HUES48 (cell line): ENCODE data around the gene GRB10.

Experiments
- H3K27ac ChIP-seq: one replicate; pipeline ENCODE4 v1.7.0; 2013; ENCODE audit warnings: low read depth, low read length, inconsistent platforms
- H3K27me3 ChIP-seq: 2 replicates; pipeline ENCODE4 v1.6.1; 2013; ENCODE audit warnings: mild to moderate bottlenecking, low read length; ENCODE audit not compliant: control insufficient read depth, insufficient read depth
- H3K36me3 ChIP-seq: 2 replicates; pipeline ENCODE4 v1.6.1; 2013; ENCODE audit warnings: low read length; ENCODE audit not compliant: control insufficient read depth, insufficient read depth
- H3K4me1 ChIP-seq: 2 replicates; pipeline ENCODE4 v1.6.1; 2013; ENCODE audit warnings: mild to moderate bottlenecking, low read length; ENCODE audit not compliant: control insufficient read depth, insufficient read depth
- H3K4me3 ChIP-seq: 2 replicates; pipeline ENCODE4 v1.5.1; 2013; ENCODE audit warnings: mild to moderate bottlenecking, low read depth, low read length
- H3K9ac ChIP-seq: 2 replicates; pipeline ENCODE4 v1.6.1; 2013; ENCODE audit warnings: mild to moderate bottlenecking, low read depth, low read length, moderate library complexity
- H3K9me3 ChIP-seq: 2 replicates; pipeline ENCODE4 v1.6.1; 2013; ENCODE audit warnings: low read length; ENCODE audit not compliant: control insufficient read depth, insufficient read depth

Gene GRB10

GRCh38 chr7:50803359-50804337 lies 21.0 kb upstream of the GRB10 start:
- no peaks in the 10 kb centered on the region for H3K36me3 ChIP-seq
- no peak overlapping the region for H3K27ac ChIP-seq
- H3K9ac ChIP-seq = no peak overlapping the region
- no peaks in the 10 kb centered on the region for H3K27me3 ChIP-seq
- no peaks in the 10 kb centered on the region for H3K9me3 ChIP-seq
- H3K4me1 ChIP-seq = peaks cover 6% of the 10 kb centered on the region; the same call in 1 of the 2 replicates
- no peak overlapping the region for H3K4me3 ChIP-seq

- Histone ChIP-seq H3K4me3 (no peak overlapping the region), H3K9me3 (no peaks in the 10 kb centered on the region), H3K9ac (no peak overlapping the region), H3K36me3 (no peaks in the 10 kb centered on the region), H3K27ac (no peak overlapping the region), H3K4me1 (peaks cover 6% of the 10 kb centered on the region; the same call in 1 of the 2 replicates), H3K27me3 (no peaks in the 10 kb centered on the region)
These were observed 19.2 kb upstream of the GRB10 start for GRCh38 chr7:50801907-50802306.

GRCh38 chr7:50799873-50800272 lies 17.2 kb upstream of the GRB10 start:
- Histone ChIP-seq H3K36me3 (no peaks in the 10 kb centered on the region), H3K4me1 (peaks cover 6% of the 10 kb centered on the region; the same call in 1 of the 2 replicates), H3K27ac (no peak overlapping the region), H3K27me3 (peaks cover 13% of the 10 kb centered on the region), H3K4me3 (no peak overlapping the region), H3K9ac (no peak overlapping the region), H3K9me3 (no peaks in the 10 kb centered on the region)

GRCh38 chr7:50798126-50798525 lies 15.4 kb upstream of the GRB10 start:
- peaks cover 7% of the 10 kb centered on the region for H3K4me1 ChIP-seq
- no peak overlapping the region for H3K4me3 ChIP-seq
- H3K9me3 ChIP-seq = no peaks in the 10 kb centered on the region
- H3K27ac ChIP-seq = no peak overlapping the region
- H3K27me3 ChIP-seq = peaks cover 27% of the 10 kb centered on the region
- no peak overlapping the region for H3K9ac ChIP-seq
- H3K36me3 ChIP-seq = no peaks in the 10 kb centered on the region

- peaks cover 27% of the 10 kb centered on the region for H3K27me3 ChIP-seq
- H3K27ac ChIP-seq = no peak overlapping the region
- no peak overlapping the region for H3K9ac ChIP-seq
- peaks cover 17% of the 10 kb centered on the region for H3K4me1 ChIP-seq
- H3K9me3 ChIP-seq = no peaks in the 10 kb centered on the region
- H3K36me3 ChIP-seq = no peaks in the 10 kb centered on the region
- H3K4me3 ChIP-seq = no peak overlapping the region
These were observed 13.1 kb upstream of the GRB10 start for GRCh38 chr7:50795831-50796230.

GRCh38 chr7:50795253-50795652 lies 12.6 kb upstream of the GRB10 start:
- H3K4me3 ChIP-seq = no peak overlapping the region
- peaks cover 23% of the 10 kb centered on the region for H3K4me1 ChIP-seq
- H3K9ac ChIP-seq = no peak overlapping the region
- no peak overlapping the region for H3K27ac ChIP-seq
- no peaks in the 10 kb centered on the region for H3K36me3 ChIP-seq
- peaks cover 27% of the 10 kb centered on the region for H3K27me3 ChIP-seq
- H3K9me3 ChIP-seq = no peaks in the 10 kb centered on the region

- Histone ChIP-seq H3K4me3 (peak overlapping the region; percentile 76), H3K27me3 (peaks cover 27% of the 10 kb centered on the region), H3K9me3 (no peaks in the 10 kb centered on the region), H3K27ac (no peak overlapping the region), H3K9ac (0 out of 2 replicates have a peak overlapping the region, but pooled peaks have one; percentile 53), H3K36me3 (no peaks in the 10 kb centered on the region), H3K4me1 (peaks cover 30% of the 10 kb centered on the region)
These were observed 11.4 kb upstream of the GRB10 start for GRCh38 chr7:50793947-50794570.

- H3K9ac ChIP-seq = peak overlapping the region; percentile 53; the same call in 1 of the 2 replicates
- H3K27me3 ChIP-seq = peaks cover 27% of the 10 kb centered on the region
- H3K27ac ChIP-seq = peak overlapping the region; percentile 45
- H3K36me3 ChIP-seq = no peaks in the 10 kb centered on the region
- peak overlapping the region; percentile 83 for H3K4me3 ChIP-seq
- peaks cover 30% of the 10 kb centered on the region for H3K4me1 ChIP-seq
- no peaks in the 10 kb centered on the region for H3K9me3 ChIP-seq
These were observed 10.6 kb upstream of the GRB10 start for GRCh38 chr7:50793120-50793946.

- Histone ChIP-seq H3K4me1 (peaks cover 30% of the 10 kb centered on the region), H3K9ac (peak overlapping the region; percentile 86), H3K36me3 (no peaks in the 10 kb centered on the region), H3K27ac (peak overlapping the region; percentile 60), H3K9me3 (no peaks in the 10 kb centered on the region), H3K4me3 (peak overlapping the region; percentile 83), H3K27me3 (peaks cover 27% of the 10 kb centered on the region)
These were observed 9.8 kb upstream of the GRB10 start for GRCh38 chr7:50792342-50793119.

- H3K4me1 ChIP-seq = peaks cover 30% of the 10 kb centered on the region
- no peaks in the 10 kb centered on the region for H3K36me3 ChIP-seq
- peaks cover 27% of the 10 kb centered on the region for H3K27me3 ChIP-seq
- H3K4me3 ChIP-seq = peak overlapping the region; percentile 83
- peak overlapping the region; percentile 60 for H3K27ac ChIP-seq
- H3K9me3 ChIP-seq = no peaks in the 10 kb centered on the region
- H3K9ac ChIP-seq = peak overlapping the region; percentile 86
These were observed 9.2 kb upstream of the GRB10 start for GRCh38 chr7:50791938-50792341.
